ENCODE measurements around the gene CDK9.

The CDK9 gene

GRCh38 chr9:127762111-127762676, 23.6 kb upstream of the CDK9 start:
- DNase-seq, result no peak

GRCh38 chr9:127763918-127764384, 21.9 kb upstream of the CDK9 start:
- DNase-seq, result no peak

DNA sequence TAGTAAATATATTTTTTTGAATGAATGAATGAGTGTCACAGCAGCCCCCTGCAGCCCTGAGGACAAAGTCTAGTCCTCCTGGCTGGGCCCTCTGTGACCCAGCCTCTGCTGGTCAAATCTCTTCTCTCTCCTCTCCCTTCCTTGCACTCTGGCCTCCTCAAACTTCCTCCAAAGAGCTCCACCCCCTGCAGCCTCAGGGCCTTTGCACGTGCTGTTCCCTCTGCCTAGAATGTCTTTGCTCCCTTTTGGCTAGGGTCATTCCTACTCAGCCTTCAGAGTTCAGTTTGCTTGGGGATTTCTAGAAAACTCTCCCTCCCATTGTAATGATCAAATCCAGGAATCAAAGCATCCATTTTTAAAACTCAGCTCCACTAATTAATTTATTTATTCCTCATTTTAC, 20.4 kb upstream of the CDK9 start:
- DNase-seq, result no peak

DNA sequence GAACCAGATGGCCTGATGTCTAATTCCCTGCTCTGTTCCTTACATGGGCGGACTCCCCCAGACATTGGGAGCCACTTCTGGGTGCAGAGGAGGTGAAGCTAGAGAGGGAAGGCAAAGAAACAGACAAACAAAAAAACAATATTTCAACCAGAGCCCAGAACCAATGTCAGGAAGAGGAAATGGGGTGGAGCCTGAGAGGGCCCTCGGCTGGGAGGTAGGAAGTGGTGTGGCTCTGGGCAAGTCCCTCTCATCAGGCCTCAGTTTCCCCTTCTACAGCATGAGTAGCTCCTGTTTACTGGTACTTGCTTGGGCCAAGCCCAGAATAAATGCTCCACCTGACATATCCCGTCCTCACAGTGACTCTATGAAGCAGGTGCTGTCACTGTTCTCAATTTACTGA, 18.4 kb upstream of the CDK9 start:
- DNase-seq, result no peak

- no peak for DNase-seq
Observed at GRCh38 chr9:127767909-127768331, 17.9 kb upstream of the CDK9 start.

- no peak for DNase-seq
Observed at GRCh38 chr9:127768698-127769097, 17.1 kb upstream of the CDK9 start.

- DNase-seq, result no peak
Observed at GRCh38 chr9:127769101-127769500, 16.7 kb upstream of the CDK9 start.

DNA sequence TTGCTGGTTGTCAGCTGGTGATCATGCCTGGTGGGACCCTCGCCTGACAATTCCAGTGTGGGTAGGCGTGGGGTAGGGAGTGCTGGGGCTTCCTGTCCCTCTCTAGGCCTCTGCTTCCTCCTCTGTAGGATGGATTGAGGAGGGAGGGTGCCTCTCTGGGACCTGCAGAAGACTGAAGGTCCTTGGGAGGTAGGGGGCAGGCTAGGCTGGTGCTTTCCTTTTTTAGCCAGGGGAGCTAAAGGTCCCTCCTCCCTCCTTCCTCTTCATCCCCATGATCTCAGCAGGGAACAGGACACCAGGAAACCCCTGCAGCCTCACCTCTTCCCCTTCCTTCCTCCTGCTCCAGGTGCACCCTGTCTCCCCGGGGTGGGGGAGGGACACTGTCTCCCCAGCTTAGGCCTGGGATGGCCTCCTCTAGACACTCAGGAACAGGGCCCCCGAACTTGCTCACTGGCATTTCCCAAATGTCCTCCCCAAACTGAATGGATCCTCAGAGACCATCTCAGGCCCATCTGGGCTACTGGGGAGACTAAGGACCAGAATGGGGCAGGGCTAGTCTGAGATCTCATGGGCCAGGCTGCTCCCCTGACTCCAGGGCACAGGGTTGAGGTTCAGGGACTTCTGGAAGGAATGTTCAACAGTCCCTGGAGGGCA, 15.8 kb upstream of the CDK9 start:
- DNase-seq, result no peak

GRCh38 chr9:127770583-127770904, 15.3 kb upstream of the CDK9 start:
- no peak for DNase-seq

DNA sequence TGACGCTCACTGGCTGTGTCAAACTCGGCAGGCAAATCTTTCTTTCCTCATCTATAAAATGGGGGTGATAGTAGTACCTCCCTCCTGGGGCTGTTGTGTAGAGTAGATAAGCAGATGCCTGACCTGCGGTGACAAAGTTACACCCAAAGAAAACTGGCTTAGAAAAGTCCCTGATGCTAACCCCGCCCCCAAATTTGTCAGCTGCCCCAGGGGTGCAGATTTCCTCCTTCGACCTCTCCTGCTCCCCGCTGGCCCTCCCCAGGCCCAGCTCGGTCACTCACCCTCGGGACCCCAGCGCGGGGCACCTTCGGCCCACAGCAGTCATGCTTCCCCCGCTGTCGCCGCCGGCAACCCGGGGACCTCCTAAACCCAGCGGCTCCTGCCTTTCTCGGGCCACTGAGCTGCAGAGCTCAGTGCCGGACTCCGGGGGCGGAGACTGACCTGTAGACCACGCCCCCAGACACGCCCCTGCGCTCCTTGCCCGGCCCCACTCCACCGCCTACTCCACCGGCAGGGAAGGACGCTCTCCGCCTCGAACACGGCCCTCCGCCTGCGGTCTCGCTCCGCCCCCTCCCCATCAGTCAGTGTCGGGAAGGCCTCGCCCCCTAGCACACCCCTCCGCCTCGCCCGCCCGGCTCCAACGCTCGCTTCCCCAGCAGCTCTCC, 14.8 kb upstream of the CDK9 start:
- DNase-seq, result peak; percentile 92

GRCh38 chr9:127771570-127772189, 14.2 kb upstream of the CDK9 start:
- no peak for DNase-seq

- no peak for DNase-seq
Observed at GRCh38 chr9:127772603-127773002, 13.2 kb upstream of the CDK9 start.

DNA sequence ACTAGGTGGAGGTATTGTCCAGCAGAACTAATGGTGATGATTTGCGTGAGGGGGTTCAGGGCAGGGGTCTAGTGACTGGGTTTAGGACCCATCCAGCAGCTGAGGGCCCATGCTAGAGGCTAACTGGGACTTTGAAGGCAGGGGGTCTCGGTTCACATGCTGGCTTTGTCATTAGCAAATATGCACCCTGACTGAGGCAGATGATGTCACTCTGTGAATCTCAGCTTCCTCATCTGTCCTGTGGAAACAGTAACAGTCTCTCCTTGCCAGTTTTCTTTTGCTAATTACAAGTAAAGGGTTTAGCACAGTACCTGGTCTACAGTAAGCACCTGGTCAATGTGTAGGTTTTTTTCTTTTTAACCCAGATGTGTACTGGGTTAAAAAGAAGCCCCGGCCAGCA, 12.6 kb upstream of the CDK9 start:
- DNase-seq, result no peak

- no peak for DNase-seq
Observed at GRCh38 chr9:127773981-127774380, 11.9 kb upstream of the CDK9 start.

DNA sequence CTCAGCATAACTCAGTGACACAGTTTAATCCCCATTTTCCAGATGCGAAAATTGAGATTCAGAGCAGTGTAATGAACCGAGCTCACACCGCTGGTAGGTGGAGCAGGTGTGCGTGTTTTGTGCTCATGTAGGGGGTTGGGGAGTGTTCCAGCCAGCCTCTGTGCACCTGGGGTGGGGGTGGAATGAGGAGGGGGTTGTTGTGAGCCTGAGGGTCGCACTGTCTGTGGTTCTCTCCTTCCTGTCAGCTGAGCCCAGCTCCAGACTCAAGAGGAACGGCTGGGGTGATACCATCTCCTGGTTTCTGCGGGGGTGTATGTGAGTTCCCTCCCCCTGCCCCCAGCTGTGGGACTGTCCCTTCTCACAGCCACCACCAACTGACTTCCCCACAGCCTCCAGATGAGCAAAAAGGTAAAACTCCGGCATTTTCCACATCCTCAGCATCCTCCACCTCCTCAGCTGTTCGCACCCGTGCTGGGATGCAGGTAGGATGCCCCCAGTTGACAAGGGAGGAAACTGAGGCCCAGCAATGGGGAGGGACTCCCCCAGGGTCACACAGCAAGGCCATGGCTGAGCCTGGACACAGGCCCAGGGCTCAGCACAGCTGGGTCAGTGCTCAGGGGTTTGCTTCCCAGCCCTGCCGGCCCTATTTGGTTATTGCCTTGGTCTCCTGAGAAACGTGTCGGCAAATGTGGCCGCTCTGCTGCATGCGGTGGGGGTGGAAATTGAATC, 9.5 kb upstream of the CDK9 start:
- DNase-seq, result no peak

- no peak for DNase-seq
Observed at GRCh38 chr9:127776924-127777289, 8.9 kb upstream of the CDK9 start.

- DNase-seq, result no peak
Observed at GRCh38 chr9:127777368-127777980, 8.4 kb upstream of the CDK9 start.

GRCh38 chr9:127778280-127779135, 7.3 kb upstream of the CDK9 start, which contains the start of gene SH2D3C:
TSS of gene SH2D3C (minus strand) at chr9:127778666. CDS start at chr9:127778627, 39 bp downstream.
- no peak for DNase-seq

DNA sequence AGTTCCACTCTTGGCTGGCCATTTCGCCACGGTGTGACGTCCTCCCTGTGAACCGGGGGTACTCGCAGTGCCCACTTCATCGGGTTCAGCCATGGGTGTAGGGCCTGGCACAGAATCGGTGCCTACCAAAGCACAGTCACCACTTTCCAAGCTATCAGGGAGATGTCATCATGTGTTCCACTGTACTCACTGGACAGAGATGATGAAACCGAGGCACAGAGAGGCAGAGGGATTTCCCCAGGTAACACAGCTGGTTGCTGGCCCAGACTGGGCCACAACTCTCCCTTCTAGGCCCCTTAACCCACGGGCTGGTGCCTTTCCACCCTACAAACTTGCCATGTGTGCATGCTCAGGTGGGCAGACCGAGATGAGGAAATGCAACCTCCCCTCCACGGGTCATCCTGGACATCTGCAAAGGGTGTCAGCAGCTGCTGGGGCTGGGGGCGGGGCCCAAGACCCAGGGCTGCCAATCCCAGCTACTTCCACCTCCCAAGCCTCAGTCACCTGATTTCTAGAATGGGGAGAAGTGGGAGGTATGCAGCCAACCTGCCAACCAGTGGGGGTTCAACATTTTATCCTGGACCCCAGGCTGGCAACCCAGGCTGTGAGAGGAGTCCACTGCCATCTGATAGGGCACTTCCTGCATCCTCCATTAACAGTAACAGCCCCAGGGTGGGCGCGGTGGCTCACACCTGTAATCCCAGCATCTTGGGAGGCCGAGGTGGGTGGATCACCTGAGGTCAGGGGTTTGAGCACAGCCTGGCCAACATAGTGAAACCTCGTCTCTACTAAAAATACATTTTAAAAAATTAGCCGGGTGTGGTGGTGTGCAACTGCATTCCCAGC, 6.5 kb upstream of the CDK9 start:
- DNase-seq, result no peak

DNA sequence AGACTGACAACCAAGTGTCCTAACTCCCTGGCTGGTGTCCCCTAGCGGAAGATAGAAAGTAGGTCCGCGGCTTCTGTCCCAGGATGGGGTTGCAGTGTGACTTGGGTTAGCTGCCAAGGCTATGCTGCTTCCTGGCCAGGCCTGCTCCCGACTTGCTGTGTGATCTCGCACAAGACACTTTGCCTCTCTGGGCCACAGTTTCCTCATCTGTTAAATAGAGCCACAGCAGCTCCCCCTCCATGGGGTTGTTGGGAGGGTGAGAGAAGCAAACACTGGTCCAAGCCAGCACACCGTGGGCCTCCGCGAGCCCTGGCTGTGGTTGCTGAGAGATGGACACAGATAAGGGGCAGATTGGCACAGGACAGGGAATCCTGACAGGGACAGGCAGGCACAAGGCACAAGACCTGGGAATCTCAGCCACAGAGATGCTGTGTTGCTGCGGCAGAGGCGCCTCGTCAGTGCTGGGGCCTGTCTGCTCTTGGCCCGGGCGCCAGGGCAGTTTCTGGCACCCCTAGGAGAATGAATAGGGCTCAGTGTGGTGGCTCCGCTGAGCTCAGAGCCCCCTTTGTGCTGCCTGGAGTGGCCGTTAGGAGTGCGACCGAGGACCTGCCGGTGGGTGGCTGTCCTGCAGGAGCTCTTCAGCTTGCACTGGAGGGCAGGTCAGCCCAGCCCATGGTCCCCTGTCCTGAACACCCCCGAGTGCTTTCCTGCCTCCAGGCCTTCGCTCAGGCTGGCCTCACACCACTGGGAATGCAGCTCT, 5.5 kb upstream of the CDK9 start:
- no peak for DNase-seq
